HG03139 (cell line): ENCODE data around the gene ABAT.
"Not testable (repeated sequence)": the region's sequence is repeated elsewhere in the genome, so short reads cannot be mapped to it uniquely, and the experiment has no call there.

ENCODE experiments used
- ATAC-seq: cut with Tn5 transposase; IDR thresholded peaks from one replicate; pipeline ENCODE4 v1.9.1; 2021; ENCODE audit not compliant: unreplicated experiment

ABAT gene

DNA sequence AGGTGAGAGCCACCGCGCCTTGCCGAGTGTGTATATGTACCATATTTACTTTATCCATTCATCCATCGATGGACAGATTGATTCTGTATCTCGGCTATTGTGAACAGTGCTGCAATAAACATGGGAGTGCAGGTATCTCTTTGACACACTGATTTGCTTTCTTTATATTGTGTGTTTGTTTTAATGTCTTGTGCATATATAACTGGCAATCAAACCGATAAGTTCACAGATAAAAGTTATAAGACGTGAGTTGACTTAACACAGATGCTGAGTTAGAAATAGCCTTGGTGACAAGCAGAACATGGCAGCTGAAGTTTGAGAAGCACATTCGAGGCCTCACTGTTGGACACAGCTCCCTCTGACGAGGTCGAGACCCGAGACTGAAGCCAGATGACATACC lies 99.8 kb downstream of the ABAT start:
- ATAC-seq: no peak

DNA sequence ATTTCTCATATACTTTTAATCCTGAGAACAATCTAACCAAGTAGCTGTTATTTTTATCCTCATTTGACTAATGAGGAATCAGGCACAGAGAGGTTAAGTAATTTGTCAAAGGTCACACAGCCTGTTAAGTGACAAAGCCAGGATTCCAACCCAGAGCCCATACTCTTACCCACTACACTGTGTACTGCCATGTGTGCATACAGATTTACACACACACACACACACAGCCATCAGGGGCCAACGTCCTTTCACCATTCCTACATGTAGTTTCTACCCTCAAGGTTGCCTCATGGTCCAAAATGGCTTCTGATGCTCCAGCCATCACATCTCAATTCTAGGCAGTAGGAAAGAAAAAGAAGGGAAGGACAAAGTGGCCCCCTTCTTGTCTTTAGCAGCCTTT lies 100.9 kb downstream of the ABAT start:
- ATAC-seq: no peak

DNA sequence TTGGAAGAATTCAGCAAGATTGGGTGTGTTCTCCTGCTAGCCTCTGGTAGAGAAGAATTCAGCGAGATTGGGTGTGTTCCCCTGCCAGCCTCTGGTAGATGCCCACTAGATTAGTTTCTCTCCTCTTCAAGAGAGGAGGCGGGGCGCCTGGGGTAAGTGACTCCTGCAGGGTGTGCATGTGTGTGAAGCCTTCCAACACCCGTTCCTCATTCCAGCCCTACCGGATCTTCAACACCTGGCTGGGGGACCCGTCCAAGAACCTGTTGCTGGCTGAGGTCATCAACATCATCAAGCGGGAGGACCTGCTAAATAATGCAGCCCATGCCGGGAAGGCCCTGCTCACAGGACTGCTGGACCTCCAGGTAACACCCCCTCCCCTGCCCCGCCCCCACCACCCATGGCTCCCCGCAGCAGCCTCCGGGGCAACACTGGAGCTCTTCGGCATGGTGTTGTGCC lies 101.7 kb downstream of the ABAT start:
- no peak for ATAC-seq

DNA sequence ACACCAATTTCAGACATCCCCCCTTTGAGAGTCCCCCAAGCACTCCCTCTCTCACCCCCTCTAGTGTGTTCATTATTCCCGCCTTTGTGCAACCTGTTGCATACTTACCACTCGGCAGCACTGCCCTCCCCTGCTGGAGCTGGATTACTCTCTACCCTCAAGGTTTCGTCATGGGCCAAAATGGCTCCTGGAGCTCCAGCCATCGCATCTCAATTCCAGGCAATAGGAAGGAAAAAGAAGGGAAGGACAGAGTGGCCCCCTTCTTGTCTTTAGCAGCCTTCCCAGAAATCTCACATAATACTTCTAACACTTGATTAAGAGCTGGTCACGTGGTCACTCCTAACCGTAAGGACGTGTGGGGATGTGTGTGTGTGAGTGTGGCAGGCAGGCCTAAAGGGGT lies 102.8 kb downstream of the ABAT start:
- no peak for ATAC-seq

DNA sequence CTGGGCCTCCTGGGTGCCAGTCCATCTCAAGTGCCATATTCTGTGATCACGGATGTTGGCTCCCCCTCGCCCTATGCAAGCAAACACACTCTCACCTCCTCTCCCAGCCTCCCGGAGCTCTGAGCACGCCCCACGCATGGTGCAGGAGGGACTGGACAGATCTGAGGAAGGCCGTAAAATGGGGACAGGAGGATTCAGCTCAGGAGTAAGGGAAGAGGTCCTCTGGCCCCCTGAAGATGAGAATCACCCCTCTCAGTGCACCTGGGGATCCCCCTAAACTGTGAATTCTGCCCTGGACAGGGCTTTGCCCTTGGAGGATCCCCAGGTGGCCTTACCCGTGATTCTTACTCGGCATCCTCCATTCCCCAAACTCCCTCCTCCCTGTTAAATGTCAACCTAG lies 107.4 kb downstream of the ABAT start:
- ATAC-seq: no peak

DNA sequence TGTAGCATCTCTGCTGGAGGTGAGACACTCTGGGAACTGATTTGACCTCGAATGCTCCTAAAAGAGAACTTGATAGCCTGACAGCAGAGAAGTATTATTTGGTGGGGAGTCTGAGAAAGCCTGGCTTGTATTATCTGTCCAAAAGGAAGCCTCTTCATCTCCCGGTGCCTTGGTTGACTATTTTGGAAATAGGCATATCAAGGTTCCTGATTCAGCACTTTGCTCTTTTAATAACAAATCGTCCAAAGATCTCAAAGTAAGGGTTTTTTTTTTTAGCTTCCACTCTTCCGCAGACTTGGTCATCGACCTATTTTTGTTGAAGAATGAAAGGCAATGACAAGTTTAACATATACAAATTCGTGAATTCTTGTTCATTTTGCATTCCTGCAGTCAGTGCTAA lies 108.3 kb downstream of the ABAT start:
- no peak for ATAC-seq

DNA sequence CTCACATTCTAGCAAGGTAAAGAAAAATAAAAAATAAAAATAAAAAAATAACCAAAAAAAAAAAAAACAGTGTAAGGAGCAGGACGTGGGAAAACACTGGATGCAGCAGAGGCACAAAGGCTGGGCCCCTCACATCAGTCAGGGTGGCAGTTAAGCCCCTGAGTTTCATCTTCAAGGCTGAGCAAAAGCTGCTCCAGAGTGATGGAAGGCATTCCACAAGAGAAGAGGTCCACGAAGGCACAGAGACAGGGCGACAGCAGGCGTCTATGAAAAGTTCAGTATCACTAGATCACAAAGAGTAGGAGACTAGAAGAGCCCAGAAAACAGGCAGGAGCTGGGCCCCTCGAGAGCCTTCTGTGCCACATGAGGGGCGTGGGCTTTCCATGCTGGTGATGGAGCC lies 111.0 kb downstream of the ABAT start:
- ATAC-seq: no peak

DNA sequence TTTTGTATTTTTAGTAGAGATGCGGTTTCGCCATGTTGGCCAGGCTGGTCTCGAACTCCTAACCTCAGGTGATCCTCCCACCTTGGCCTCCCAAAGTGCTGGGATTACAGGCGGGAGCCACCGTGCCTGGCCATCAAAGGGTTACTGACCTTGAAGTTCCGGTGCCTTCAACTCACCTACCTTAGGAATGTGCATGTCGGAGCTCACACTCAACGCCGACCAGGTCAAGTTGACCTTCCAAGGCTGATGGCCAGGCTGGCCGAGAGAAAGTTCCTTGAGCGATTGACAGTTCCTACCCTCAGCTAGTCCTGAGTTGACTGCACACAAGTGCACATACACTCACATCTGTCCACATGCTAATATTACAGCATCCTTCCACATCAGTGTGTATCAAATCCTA lies 111.9 kb downstream of the ABAT start:
- not testable (repeated sequence) for ATAC-seq

DNA sequence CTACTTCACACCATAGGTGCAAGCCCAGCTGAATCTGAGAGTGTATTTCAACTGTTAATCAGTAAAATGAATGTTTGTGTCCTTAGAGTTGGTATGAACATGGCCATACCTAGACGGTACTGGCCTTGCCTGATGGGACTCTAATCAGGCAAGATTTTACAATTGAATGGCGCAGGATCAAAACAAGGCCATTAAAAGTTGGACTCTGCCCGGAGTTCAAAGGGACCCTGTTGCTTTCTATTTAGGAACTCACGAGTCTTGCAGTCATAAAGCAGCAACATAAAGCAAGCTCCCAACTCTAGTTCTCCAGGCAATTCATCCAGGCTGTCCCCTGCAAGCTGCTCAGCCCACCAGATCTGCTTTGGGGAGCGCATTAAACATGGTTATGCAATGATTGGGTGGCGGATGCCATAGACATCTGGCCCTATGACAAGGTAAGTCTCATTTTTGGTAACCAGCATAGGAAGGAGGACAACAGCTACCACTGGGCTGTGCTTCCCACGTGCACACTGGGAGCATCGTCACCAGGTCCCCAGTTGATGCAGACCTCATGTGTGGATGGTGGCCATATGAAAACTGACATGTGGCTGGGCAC lies 114.3 kb downstream of the ABAT start:
- ATAC-seq: no peak

DNA sequence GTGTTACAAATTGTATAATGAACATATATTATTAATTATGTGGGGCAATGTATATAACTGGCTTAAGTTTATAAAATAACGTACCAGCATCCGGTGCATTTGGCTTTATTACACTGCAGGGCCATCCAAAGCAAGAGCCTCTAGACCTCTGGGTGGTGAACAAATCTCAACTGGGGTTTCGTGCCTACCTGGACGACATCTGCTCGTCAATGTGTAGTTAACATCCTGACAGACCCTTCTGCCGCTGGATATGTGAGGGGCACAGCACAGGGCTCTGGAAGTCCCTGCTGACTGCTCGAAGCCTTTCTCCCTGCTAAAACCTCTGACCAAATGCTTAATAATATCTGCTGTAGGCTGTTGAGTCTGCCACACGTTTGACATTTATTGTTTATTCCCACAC lies 120.7 kb downstream of the ABAT start:
- no peak for ATAC-seq

DNA sequence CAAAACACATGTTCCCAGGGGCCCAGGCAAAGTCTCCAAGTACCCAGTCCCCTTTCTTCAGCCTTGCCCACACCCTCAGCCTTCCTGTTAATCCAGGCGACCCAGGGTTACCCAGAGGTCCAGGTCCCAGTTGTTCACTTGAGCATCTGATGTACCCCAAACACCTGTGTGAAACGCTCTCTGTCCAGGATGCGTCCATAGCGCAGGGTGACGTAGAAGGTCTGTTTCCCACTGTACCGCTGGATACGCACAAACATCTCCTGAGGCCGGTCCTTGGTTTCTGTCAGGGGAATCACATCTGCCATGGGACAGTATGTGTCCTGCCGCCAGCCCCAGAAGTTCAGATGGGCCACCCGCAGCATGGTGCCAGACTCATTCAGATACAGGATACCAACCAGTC lies 121.4 kb downstream of the ABAT start:
- no peak for ATAC-seq

DNA sequence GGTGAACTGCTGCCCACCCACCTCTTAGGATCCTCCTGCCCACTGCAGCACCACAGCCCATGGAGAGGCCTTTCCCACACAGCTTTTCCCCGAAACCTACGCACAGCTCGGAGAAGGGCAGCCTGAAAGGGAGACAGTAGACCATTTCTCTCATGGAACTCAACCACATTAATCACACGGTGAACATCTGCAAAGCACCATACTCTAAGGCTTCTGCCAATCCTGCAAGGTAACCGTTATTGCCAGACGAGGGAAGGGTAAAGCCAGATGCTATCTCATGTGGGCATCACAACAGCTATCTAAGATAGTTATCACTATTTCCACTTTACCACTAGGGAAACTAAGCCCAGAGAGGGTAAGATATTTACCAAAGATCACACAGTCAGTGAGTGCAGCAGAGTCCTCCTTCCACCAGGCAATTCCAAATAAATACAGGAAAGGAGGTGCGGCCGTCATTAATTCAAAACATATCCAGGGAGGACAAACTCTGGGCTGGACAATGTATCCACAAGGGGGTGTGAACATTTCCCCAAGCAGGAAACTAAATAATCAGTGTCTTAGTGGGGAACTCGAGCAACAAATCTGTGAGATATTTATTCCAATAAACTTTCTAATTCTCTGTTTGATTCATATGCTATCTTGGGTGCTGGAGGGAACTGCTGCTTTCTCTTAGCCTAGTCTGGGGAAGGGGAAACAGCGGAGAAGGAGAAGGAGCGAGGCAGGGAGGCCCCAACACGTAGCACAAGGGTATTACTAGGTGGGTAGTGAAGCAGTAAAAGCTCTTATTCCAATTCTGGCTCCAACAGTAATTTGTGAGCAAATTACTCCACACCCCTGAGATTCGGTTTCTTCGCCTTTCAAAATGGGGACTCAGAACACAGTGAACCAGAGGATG lies 122.3 kb downstream of the ABAT start:
- ATAC-seq: no peak

DNA sequence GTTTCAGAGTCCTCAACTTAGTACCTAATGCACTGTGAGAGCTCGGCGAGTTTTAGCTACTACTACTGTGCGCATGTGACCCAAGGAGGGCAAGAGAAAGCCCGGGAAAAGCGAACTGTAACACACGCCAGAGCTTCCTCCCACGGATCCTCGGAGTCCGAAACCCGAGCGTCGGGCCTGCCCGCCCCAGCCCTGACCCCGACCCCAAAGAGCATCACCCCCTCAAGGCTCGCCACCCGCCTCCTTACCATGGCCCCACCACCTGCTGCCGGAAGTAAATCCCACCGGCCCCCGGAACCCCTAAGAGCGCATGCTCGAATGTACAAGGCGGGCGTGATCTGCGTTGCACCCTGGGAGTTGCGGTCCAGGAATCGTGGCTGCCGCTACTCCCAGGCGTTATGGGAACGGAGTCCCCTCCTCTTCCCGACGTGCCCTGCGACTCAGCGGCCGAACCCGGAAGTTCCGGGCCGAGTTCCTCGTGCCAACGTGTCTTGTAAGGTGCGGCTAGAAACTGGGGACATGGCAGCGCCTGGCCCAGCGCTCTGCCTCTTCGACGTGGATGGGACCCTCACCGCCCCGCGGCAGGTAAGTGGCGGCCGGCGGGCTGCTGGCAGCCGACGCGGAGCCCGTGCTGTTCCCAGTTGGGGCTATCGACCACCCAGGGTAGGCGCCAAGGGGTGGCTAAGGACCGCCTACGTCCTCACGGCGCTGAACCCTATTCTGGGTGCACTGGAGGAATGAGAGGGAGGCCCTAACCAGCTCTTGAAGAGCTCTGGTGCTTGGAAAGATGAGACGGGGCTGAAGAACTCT lies 123.2 kb downstream of the ABAT start, which contains the start of the genes PMM2 and TMEM186:
PMM2 (plus strand) TSS at position 476 of the 810 bp plus-strand sequence; CDS start at position 520, 44 bp downstream.
TMEM186 (minus strand) TSS at position 276 of the 810 bp plus-strand sequence; CDS start at position 251, 25 bp downstream.
- ATAC-seq: peak; percentile 91

DNA sequence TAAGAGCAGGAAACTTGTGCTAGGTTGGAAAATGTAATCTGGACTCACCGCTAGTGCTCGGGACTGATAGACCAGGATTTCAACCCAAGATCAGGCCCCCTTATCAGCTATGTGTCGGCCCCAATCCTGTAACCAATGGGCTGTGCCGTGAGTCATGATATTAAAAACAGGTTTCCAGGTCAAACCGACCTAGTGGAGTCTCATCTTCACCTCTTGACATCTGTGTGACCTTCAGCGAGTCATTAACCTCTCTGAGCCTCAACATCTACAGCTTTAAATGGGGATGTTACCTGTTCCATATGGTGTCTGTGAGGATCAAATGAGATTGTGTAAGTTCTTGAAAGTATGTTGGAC lies 123.7 kb downstream of the ABAT start:
- ATAC-seq: no peak

DNA sequence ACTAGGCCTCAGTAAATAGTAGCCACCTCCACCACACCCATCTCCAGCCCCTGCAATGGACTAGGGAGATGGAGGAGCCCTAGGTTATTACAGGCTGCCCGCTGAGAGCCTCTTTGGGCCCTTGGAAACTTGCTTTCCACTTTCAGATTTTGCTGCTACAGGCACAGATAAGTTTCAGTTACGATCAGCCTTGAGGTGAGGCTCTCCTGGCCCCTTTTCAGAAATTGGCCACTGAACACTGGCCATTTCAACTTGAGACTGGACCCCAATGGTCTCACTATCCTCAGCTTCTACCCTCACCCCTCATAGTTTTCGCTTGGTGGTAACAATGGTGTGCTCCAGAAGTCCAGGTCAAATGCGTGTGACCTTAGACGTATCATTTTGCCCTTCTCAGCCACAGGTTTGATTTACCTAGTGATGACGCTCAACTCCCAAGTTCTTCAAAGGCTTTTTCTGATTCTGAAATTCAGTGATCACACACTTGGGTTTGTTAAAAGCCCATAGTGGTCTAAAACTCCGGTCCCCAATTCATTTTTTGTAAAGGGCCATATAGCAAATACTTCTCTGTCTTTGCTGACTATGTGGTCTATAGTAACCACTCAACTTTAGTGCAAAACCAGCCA lies 124.2 kb downstream of the ABAT start:
- no peak for ATAC-seq

DNA sequence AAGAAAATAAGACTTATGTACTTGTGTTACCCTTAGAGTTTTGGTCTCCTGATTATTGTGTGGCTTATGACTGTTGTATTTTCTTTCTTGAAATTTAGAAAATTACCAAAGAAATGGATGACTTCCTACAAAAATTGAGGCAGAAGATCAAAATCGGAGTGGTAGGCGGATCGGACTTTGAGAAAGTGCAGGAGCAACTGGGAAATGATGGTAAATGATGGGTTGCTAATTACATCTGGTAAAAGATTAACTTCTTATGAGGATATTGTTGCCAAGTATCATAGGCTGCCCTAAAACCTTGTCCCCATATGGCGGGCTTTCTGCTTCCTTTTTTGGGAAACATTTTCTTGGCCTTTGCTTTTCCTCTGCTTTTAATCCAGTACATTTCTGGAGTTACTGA lies 127.3 kb downstream of the ABAT start:
- no peak for ATAC-seq

DNA sequence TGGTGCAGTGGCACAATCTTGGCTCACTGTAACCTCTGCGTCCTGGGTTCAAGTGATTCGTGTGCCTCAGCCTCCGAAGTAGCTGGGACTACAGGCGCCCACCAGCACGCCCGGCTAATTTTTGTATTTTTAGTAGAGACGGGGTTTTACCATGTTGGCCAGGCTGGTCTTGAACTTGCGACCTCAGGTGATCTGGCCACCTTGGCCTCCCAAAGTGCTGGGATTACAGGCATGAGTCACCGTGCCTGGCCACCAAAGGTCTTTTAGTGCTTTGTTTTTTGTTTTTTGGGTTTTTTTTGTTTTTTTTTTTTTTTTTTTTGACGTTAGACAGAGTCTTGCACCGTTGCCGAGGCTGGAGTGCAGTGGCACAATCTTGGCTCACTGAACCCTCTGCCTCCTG lies 129.3 kb downstream of the ABAT start:
- ATAC-seq: not testable (repeated sequence)

DNA sequence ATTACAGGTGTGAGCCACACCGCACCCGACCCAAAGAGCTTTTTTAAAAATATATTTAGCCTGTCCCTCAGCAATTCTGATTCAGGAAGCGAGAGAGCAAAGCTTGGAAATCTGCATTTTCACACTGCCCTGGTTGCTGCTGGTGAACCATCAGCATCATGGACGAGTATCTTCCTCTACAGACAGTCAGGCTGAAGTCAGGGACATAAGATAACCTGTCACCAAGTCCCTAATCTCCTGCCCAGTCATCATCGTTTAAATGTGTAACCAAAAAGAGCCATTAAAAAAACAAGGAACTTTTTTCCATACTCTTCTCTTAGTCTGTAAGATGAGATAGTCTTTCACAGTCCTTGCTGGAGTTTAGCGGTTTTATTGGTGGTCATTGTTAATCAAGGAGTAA lies 129.9 kb downstream of the ABAT start:
- no peak for ATAC-seq

DNA sequence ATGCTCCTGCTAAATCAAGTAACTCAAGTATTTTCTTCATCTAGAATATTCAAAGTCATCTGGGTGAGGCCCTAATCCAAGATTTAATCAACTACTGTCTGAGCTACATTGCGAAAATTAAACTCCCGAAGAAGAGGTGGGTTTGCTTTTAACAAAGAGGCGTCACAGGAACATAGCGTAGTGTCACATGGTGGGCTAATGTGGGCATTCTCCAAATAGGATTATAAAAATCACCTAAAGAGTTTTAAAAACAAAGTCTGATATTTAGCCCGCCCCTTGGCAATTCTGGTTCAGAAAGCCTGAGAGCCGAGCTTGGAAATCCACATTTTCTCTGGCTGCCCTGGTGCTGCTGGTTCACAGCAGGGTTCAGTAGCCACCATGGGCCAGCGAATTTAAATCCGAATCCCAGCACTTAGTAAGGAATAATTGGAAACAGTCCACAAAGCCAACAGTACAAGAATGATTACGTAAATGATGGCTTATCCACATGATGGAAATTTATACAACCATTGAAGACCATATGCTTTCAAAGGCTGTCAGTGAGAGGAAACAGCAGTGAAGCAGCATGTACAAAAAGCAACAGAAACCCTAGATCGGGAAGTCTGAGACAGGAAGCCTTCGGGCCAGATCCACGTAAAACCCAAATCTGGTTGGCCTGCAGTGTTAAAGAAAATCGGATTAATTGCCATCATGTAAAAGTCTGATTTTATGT lies 132.0 kb downstream of the ABAT start:
- no peak for ATAC-seq

DNA sequence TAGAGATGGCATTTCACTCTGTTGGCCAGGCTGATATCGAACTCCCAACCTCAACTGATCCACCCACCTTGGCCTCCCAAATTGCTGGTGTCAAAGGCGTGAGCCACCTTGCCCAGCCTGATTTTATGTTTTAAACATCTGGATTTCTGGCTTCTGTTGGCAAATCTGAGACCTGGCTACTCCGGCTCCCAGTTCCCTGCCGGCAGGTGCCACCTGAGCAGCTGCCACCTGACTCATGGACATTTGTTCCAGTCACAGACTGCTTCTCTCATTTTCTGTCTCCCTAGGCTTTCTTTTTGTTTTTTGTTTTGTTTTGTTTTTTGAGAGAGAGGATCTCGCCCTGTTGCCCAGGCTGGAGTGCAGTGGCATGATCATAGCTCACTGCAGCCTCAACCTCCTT lies 132.8 kb downstream of the ABAT start:
- no peak for ATAC-seq
